ENCODE results near the gene CAPNS1. TPM values are rescaled to one million over a fixed set of nuclear protein-coding genes. Genes with fewer than 3 reads are reported as not detected.

Gene CAPNS1
- 785 TPM for total RNA-seq (2013)
- 100 to 1,000 TPM; 239 to 740 (median 282) TPM for polyA plus RNA-seq
- 379 and 777 TPM in 2 replicates for polyA minus RNA-seq
- 31.6 to 178 (median 125) reads per million in 11 experiments for total RNA-seq

- Mint-ChIP-seq H3K27ac (peak within 1 kb of the TSS; percentile 96 to 99 (median 98)), H3K36me3 (peaks cover 25 to 27% of the 10 kb centered on the region in 2 donors), H3K27me3 (ENCODE audit: low read depth in 3 of 3) (peaks cover 0 to 9% (median 3%) of the 10 kb centered on the region in 3 donors), H3K4me1 (peaks cover 30% of the 10 kb centered on the region), H3K4me3 (peak within 1 kb of the TSS; percentile 98 to 99), H3K9me3 (peaks cover 0 to 4% (median 0%) of the 10 kb centered on the region in 7 donors)
- TF ChIP-seq CTCF (IDR thresholded peaks at IDR 0.05), result no peak
- DNase-seq, result peak; percentile 93 to 96 (median 94)
- Histone ChIP-seq H3K79me2 (ENCODE audit: insufficient read depth, low read length) (peaks cover 31% of the 10 kb centered on the region), H3K4me1 (ENCODE audit: control insufficient read depth in 1 of 2, insufficient read depth in 2 of 2, low read length in 2 of 2) (peaks cover 28 to 44% of the 10 kb centered on the region in 2 donors), H3K4me2 (replicated peaks; ENCODE audit: extremely low read depth, low read length, poor library complexity, severe bottlenecking) (peak within 1 kb of the TSS; percentile 99), H3K27me3 (ENCODE audit: control insufficient read depth in 2 of 2, insufficient read depth in 2 of 2, low read length in 2 of 2) (no peaks in the 10 kb centered on the region), H3K9me3 (replicated peaks in 1 of 2; ENCODE audit: control insufficient read depth in 1 of 2, insufficient read depth in 1 of 2, low read length in 2 of 2) (no peaks in the 10 kb centered on the region), H3K36me3 (replicated peaks in 1 of 2; ENCODE audit: control insufficient read depth in 1 of 2, insufficient read depth in 2 of 2, low read length in 2 of 2) (peaks cover 18 to 27% of the 10 kb centered on the region in 2 donors), H4K20me1 (ENCODE audit: insufficient read depth, low read length) (peaks cover 31% of the 10 kb centered on the region), H3K4me3 (replicated peaks in 1 of 3; ENCODE audit: low read depth in 2 of 3, low read length in 3 of 3) (peak within 1 kb of the TSS; percentile 92 to 100 (median 96)), H3K9ac (ENCODE audit: insufficient read depth, low read length, poor library complexity, severe bottlenecking) (peak within 1 kb of the TSS; percentile 94), H3K27ac (ENCODE audit: low read depth in 1 of 2, low read length in 2 of 2) (peak within 1 kb of the TSS; percentile 90 to 98), H2AFZ (ENCODE audit: insufficient read depth, low read depth, low read length, poor library complexity, severe bottlenecking) (peak within 1 kb of the TSS; percentile 87)
- intact Hi-C loops (cut with micrococcal nuclease), result loop anchor here in 1 of 2 donors (2.0 to 10.0 kb wide), 3 partner anchors 13 to 395 kb away; partner anchors contain the start of genes IGFLR1, LIN37, POLR2I and PSENEN
- under 1% methylated on average over 73 of the region's 75 CpGs for WGBS (ENCODE audit: insufficient coverage)
Measured at GRCh38 chr19:36139473-36140303, at the start of gene CAPNS1. TSS of gene CAPNS1 (plus strand) at chr19:36140066. CDS start at chr19:36141012, 946 bp downstream.

- peaks cover 43 to 88% of the 10 kb centered on the region in 2 donors for H3K36me3 ChIP-seq (replicated peaks in 1 of 2; ENCODE audit: control insufficient read depth in 1 of 2, insufficient read depth in 2 of 2, low read length in 2 of 2)
- H3K4me2 ChIP-seq (replicated peaks; ENCODE audit: extremely low read depth, low read length, poor library complexity, severe bottlenecking), result no peak overlapping the region
- H4K20me1 ChIP-seq (ENCODE audit: insufficient read depth, low read length), result no peaks in the 10 kb centered on the region
- no peaks in the 10 kb centered on the region for H3K79me2 ChIP-seq (ENCODE audit: insufficient read depth, low read length)
- Mint-ChIP-seq H3K4me3 (no peak overlapping the region), H3K27me3 (ENCODE audit: low read depth in 3 of 3) (peaks cover 0 to 2% (median 0%) of the 10 kb centered on the region in 3 donors), H3K4me1 (no peaks in the 10 kb centered on the region), H3K9me3 (no peaks in the 10 kb centered on the region), H3K36me3 (peaks cover 49 to 95% of the 10 kb centered on the region in 2 donors), H3K27ac (peak overlapping the region in 3 of 7 donors; percentile 6 to 38 (median 23))
- no peak overlapping the region for H3K27ac ChIP-seq (ENCODE audit: low read depth in 1 of 2, low read length in 2 of 2)
- no peak for TF ChIP-seq CTCF (IDR thresholded peaks at IDR 0.05)
- intact Hi-C loops (cut with micrococcal nuclease), result no loop called here
- no peaks in the 10 kb centered on the region for H3K27me3 ChIP-seq (ENCODE audit: control insufficient read depth in 2 of 2, insufficient read depth in 2 of 2, low read length in 2 of 2)
- no peak overlapping the region for H3K9ac ChIP-seq (ENCODE audit: insufficient read depth, low read length, poor library complexity, severe bottlenecking)
- 96% methylated on average over 11 of the region's 13 CpGs for WGBS (ENCODE audit: insufficient coverage)
- no peaks in the 10 kb centered on the region for H3K9me3 ChIP-seq (replicated peaks in 1 of 2; ENCODE audit: control insufficient read depth in 1 of 2, insufficient read depth in 1 of 2, low read length in 2 of 2)
- no peak overlapping the region for H2AFZ ChIP-seq (ENCODE audit: insufficient read depth, low read depth, low read length, poor library complexity, severe bottlenecking)
- DNase-seq, result no peak
- no peaks in the 10 kb centered on the region for H3K4me1 ChIP-seq (ENCODE audit: control insufficient read depth in 1 of 2, insufficient read depth in 2 of 2, low read length in 2 of 2)
- no peak overlapping the region for H3K4me3 ChIP-seq (replicated peaks in 1 of 3; ENCODE audit: low read depth in 2 of 3, low read length in 3 of 3)
Measured at GRCh38 chr19:36090910-36091695, 48.8 kb upstream of the CAPNS1 start.
